Upper lobe of left lung (tissue), 4 donors: Measurements from ENCODE around the gene FBXW11.

Experiments
- POLR2AphosphoS5 ChIP-seq, 2 donors: sonication (generic); formaldehyde crosslinking; IDR thresholded peaks; one replicate each; pipeline ENCODE4 v1.5.1; 2017; ENCODE audit warnings: antibody characterized with exemption in 2 of 2
- TF ChIP-seq, protein P1 (sequence below), 6 experiments: fragments of 450-650 bp in 4 of 6; fragments of 200-600 bp in 2 of 6; sonication (generic) in 2 of 6; IDR thresholded peaks; one replicate each; pipeline ENCODE4 v1.5.1; 2016 to 2019; ENCODE audit warnings: antibody characterized with exemption in 6 of 6

DNA sequence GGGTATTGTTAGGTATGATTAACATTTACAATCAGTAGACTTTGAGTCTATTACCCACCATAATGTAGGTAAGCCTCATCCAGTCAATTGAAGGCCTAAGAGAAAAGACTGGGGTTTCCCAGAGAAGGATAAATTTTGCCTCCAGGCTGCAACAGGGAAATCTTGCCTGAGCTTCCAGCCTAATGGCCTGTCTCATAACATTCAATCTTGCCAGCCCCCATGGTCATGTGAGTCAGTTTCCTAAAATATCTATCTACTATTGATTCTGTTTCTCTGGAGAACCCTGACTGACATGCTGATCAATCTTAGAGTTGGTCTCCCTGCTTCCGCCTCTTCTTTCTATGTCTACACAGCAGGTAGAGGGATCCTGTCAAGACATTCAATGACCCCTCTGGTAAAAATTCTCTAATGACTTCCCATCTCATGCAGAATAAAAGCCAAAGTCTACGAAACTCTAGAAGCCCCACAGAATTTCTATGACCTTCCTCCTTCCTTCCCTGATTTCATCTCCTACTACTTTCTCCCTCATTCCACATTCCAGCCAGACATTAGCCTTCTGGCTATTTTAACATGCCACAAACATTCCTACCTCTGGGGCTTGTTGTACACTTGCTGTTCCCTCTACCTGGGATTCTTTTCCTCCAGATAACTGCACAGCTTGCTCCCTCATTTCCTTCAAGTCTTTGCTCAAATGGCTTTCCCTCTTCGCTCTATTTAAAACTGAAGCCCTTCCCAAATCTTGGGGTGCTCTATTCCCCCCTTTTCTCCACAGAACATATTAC is 60.2 kb downstream of the FBXW11 start:
- TF ChIP-seq, protein P1, sequence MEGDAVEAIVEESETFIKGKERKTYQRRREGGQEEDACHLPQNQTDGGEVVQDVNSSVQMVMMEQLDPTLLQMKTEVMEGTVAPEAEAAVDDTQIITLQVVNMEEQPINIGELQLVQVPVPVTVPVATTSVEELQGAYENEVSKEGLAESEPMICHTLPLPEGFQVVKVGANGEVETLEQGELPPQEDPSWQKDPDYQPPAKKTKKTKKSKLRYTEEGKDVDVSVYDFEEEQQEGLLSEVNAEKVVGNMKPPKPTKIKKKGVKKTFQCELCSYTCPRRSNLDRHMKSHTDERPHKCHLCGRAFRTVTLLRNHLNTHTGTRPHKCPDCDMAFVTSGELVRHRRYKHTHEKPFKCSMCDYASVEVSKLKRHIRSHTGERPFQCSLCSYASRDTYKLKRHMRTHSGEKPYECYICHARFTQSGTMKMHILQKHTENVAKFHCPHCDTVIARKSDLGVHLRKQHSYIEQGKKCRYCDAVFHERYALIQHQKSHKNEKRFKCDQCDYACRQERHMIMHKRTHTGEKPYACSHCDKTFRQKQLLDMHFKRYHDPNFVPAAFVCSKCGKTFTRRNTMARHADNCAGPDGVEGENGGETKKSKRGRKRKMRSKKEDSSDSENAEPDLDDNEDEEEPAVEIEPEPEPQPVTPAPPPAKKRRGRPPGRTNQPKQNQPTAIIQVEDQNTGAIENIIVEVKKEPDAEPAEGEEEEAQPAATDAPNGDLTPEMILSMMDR (IDR thresholded peaks at IDR 0.05), result no peak
- TF ChIP-seq POLR2AphosphoS5 (IDR thresholded peaks at IDR 0.05), result no peak
